Osteocyte (in vitro differentiated cells): ENCODE measurements around the gene ASIC4. TPM values are rescaled to one million over a fixed set of nuclear protein-coding genes. Genes with fewer than 3 reads are reported as not detected.

Experiments used
- DNase-seq: peaks from one replicate; pipeline ENCODE4 v3.0.0; 2021; ENCODE audit warnings: mixed read lengths; ENCODE audit not compliant: unreplicated experiment; ENCODE audit errors: extremely low spot score
- H3K27ac Mint-ChIP-seq: one replicate; pipeline ENCODE4 v1.8.0; 2021; ENCODE audit warnings: mild to moderate bottlenecking, mixed read lengths; ENCODE audit not compliant: unreplicated experiment
- H3K27me3 Mint-ChIP-seq: one replicate; pipeline ENCODE4 v1.8.0; 2021; ENCODE audit warnings: mixed read lengths; ENCODE audit not compliant: unreplicated experiment
- H3K36me3 Mint-ChIP-seq: one replicate; pipeline ENCODE4 v1.8.0; 2021; ENCODE audit warnings: mixed read lengths; ENCODE audit not compliant: unreplicated experiment
- H3K4me1 Mint-ChIP-seq: one replicate; pipeline ENCODE4 v1.8.0; 2021; ENCODE audit warnings: mixed read lengths; ENCODE audit not compliant: unreplicated experiment
- H3K4me3 Mint-ChIP-seq: one replicate; pipeline ENCODE4 v1.8.0; 2021; ENCODE audit warnings: mild to moderate bottlenecking, moderate library complexity, mixed read lengths; ENCODE audit not compliant: unreplicated experiment
- H3K9me3 Mint-ChIP-seq: one replicate; pipeline ENCODE4 v1.8.0; 2021; ENCODE audit warnings: mixed read lengths; ENCODE audit not compliant: unreplicated experiment
- CTCF ChIP-seq: fragments of 200-600 bp; sonication (generic); IDR thresholded peaks from 2 replicates; pipeline ENCODE4 v1.5.0; 2021; ENCODE audit warnings: antibody characterized with exemption, mild to moderate bottlenecking, moderate library complexity
- total RNA-seq: library from RNA; stranded (reverse); gene quantifications from 2 replicates; pipeline ENCODE4 v1.2.1, GENCODE V29; 2021

Gene ASIC4
- total RNA-seq, 1 donor from 2014 or later = 0.11 TPM

DNA sequence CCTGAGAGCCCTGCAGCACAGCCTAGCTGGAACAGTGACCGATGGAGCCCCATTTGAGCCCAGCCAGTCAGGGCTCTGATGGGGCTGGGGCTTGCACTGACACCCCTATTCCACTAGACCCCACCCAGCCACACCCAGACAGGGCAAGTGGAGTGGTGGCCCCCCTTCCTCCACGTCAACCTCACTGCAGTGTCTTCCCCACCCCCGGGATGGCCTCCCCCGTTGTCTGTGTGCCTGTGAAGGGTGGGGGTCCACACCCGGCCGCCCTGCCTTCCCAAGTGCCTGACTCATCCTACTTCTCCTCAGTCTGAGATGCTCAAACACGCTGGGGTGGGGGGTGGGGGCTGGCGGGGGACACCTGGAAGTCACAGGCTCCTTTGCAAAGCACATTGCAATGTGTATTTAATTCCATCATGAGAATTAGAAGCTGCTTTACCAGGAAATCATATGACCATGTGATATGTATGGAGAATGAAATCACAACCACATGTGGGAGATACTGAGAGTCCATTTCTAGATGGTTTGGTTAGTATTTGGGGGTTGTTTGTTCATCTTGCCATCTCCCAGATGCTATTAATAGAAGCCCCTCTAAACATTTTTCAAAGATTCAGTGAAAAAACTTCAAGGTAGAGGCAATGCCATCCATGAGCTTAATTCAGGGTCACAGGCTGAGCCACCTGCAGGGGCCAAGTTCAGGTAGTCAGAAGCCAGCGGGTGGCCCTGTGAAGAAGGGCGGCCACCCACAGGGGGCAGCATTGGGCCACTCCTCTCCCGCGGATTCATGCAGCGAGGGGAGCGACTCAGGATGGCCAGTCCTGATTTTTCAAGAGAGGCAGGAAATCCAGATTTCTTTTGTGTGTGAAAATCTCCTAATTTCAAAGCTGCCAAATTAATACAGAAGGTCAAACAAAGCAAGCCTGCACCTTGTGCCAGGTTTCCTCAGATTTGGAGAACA is 38.3 kb upstream of the ASIC4 start:
- no peaks in the 10 kb centered on the region for H3K27me3 Mint-ChIP-seq
- peak; percentile 91 for TF ChIP-seq CTCF
- no peak for DNase-seq
- peaks cover 9% of the 10 kb centered on the region for H3K4me1 Mint-ChIP-seq
- no peaks in the 10 kb centered on the region for H3K9me3 Mint-ChIP-seq
- peak overlapping the region; percentile 52 for H3K4me3 Mint-ChIP-seq
- peaks cover 3% of the 10 kb centered on the region for H3K36me3 Mint-ChIP-seq
- peak overlapping the region; percentile 52 for H3K27ac Mint-ChIP-seq

GRCh38 chr2:219476652-219477151 is 37.6 kb upstream of the ASIC4 start:
- peaks cover 9% of the 10 kb centered on the region for H3K4me1 Mint-ChIP-seq
- no peak for DNase-seq
- H3K27me3 Mint-ChIP-seq = no peaks in the 10 kb centered on the region
- H3K4me3 Mint-ChIP-seq = peak overlapping the region; percentile 52
- no peak for TF ChIP-seq CTCF
- H3K27ac Mint-ChIP-seq = no peak overlapping the region
- peaks cover 3% of the 10 kb centered on the region for H3K36me3 Mint-ChIP-seq
- no peaks in the 10 kb centered on the region for H3K9me3 Mint-ChIP-seq

DNA sequence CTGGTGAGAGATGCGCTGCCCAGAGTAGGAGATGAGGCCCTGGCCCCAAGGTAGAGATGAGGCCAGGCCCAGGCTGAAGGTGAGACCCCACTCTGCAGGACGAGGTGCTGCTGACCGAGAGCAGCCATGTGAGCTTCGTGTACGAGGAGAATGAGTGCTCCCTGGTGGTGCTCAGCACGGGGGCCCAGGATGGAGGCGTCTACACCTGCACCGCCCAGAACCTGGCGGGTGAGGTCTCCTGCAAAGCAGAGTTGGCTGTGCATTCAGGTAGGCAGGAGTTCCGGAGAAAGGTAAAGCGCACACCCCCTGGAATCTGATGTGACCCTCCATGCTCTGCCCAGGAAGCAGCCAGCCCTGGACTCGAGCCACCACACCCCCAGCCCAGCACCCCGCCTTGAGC is 37.1 kb upstream of the ASIC4 start:
- no peak overlapping the region for H3K4me3 Mint-ChIP-seq
- no peaks in the 10 kb centered on the region for H3K9me3 Mint-ChIP-seq
- TF ChIP-seq CTCF = no peak
- H3K27ac Mint-ChIP-seq = no peak overlapping the region
- peaks cover 3% of the 10 kb centered on the region for H3K36me3 Mint-ChIP-seq
- no peaks in the 10 kb centered on the region for H3K27me3 Mint-ChIP-seq
- no peak for DNase-seq
- H3K4me1 Mint-ChIP-seq = peaks cover 9% of the 10 kb centered on the region

DNA sequence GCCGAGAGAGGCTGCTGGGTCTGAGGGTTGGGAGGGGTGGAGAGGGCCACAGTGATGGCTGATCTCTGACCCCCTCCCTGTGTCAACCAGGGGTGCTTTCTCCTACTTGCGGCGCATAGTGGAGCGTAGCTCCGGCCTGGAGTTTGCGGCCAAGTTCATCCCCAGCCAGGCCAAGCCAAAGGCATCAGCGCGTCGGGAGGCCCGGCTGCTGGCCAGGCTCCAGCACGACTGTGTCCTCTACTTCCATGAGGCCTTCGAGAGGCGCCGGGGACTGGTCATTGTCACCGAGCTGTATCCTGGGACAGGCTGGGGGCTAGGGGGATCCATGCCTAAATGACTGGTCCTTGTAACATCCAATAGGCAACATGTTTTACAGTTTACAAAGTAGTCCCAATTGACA is 36.5 kb upstream of the ASIC4 start:
- Mint-ChIP-seq H3K4me1 (peaks cover 9% of the 10 kb centered on the region), H3K27ac (no peak overlapping the region), H3K27me3 (no peaks in the 10 kb centered on the region), H3K9me3 (no peaks in the 10 kb centered on the region), H3K36me3 (peaks cover 5% of the 10 kb centered on the region), H3K4me3 (no peak overlapping the region)
- no peak for TF ChIP-seq CTCF
- DNase-seq = no peak

- no peak for DNase-seq
- no peak for TF ChIP-seq CTCF
- Mint-ChIP-seq H3K27ac (no peak overlapping the region), H3K4me1 (peaks cover 9% of the 10 kb centered on the region), H3K27me3 (no peaks in the 10 kb centered on the region), H3K9me3 (no peaks in the 10 kb centered on the region), H3K4me3 (no peak overlapping the region), H3K36me3 (peaks cover 6% of the 10 kb centered on the region)
Measured at GRCh38 chr2:219478916-219479315, 35.4 kb upstream of the ASIC4 start.
